SK-N-SH (cell line): ENCODE measurements around the gene DTNA. TPM values are rescaled to one million over a fixed set of nuclear protein-coding genes. Genes with fewer than 3 reads are reported as not detected.

Source experiments
- CTCF ChIA-PET: fragments of 300-600, 350-600 bp; formaldehyde crosslinking; extraction: SDS; loops from one replicate; lab custom pipeline; 2021; lab: Yijun Ruan, JAX
- POLR2A ChIA-PET: fragments of 350-600 bp; sonication (Branson Sonifier 250); formaldehyde crosslinking; extraction: SDS; loops from one replicate; lab custom pipeline; 2020; ENCODE audit warnings: antibody characterized with exemption, inconsistent platforms; lab: Yijun Ruan, JAX
- DNase-seq: peaks from one replicate; pipeline ENCODE4 v3.0.0; 2012
- H2AFZ ChIP-seq: fragments of 200-600 bp; sonication (generic); 2 replicates; pipeline ENCODE4 v1.8.1; 2016; ENCODE audit warnings: antibody characterized with exemption, mild to moderate bottlenecking, low read depth
- H3F3A ChIP-seq: fragments of 200-600 bp; sonication (generic); replicated peaks from 2 replicates; pipeline ENCODE3; 2016; ENCODE audit warnings: antibody characterized with exemption, mild to moderate bottlenecking; ENCODE audit not compliant: insufficient read depth
- H3K27ac ChIP-seq, 2 experiments: fragments of 200-500 bp in 1 of 2; fragments of 200-600 bp in 1 of 2; sonication (Bioruptor generic) in 1 of 2; sonication (generic), shearing (Covaris generic) in 1 of 2; 2 replicates each; pipeline versions ENCODE4 v1.5.1 to v1.6.1; 2014 to 2016; ENCODE audit warnings: low read depth in 2 of 2, inconsistent platforms in 1 of 2, low read length in 1 of 2, mild to moderate bottlenecking in 1 of 2, mixed read lengths in 1 of 2
- H3K27me3 ChIP-seq: fragments of 200-600 bp; sonication (generic), shearing (Covaris generic); 2 replicates; pipeline ENCODE4 v1.6.1; 2016; ENCODE audit warnings: mixed run types; ENCODE audit not compliant: insufficient read depth
- H3K36me3 ChIP-seq, 2 experiments: fragments of 200-500 bp in 1 of 2; fragments of 200-600 bp in 1 of 2; sonication (Bioruptor generic) in 1 of 2; sonication (generic) in 1 of 2; replicated peaks in 1 of 2; 2 replicates each; pipeline versions ENCODE3 to v1.5.1; 2014 to 2016; ENCODE audit warnings: low read length in 1 of 2, mild to moderate bottlenecking in 1 of 2; ENCODE audit not compliant: insufficient read depth in 2 of 2, control insufficient read depth in 1 of 2
- H3K4me1 ChIP-seq, 2 experiments: fragments of 200-500 bp in 1 of 2; fragments of 200-600 bp in 1 of 2; sonication (Bioruptor generic) in 1 of 2; sonication (generic), shearing (Covaris generic) in 1 of 2; 2 replicates each; pipeline versions ENCODE4 v1.5.1 to v1.6.1; 2014 to 2016; ENCODE audit warnings: low read depth in 1 of 2, low read length in 1 of 2, mixed run types in 1 of 2; ENCODE audit not compliant: insufficient read depth in 2 of 2, control insufficient read depth in 1 of 2
- H3K4me2 ChIP-seq: fragments of 200-600 bp; sonication (generic), shearing (Covaris generic); 2 replicates; pipeline ENCODE4 v1.6.1; 2017; ENCODE audit warnings: mixed run types
- H3K4me3 ChIP-seq, 2 experiments: fragments of 200-500 bp in 1 of 2; fragments of 200-600 bp in 1 of 2; sonication (Bioruptor generic) in 1 of 2; sonication (generic), shearing (Covaris generic) in 1 of 2; 2 replicates each; pipeline versions ENCODE4 v1.5.1 to v1.8.1; 2014 to 2016; ENCODE audit warnings: low read depth in 2 of 2, inconsistent platforms in 1 of 2, low read length in 1 of 2, mild to moderate bottlenecking in 1 of 2, mixed read lengths in 1 of 2, moderate library complexity in 1 of 2
- H3K79me2 ChIP-seq: fragments of 200-600 bp; sonication (generic); 2 replicates; pipeline ENCODE4 v1.8.1; 2017; ENCODE audit warnings: mild to moderate bottlenecking; ENCODE audit not compliant: insufficient read depth
- H3K9ac ChIP-seq: fragments of 200-600 bp; sonication (generic); 2 replicates; pipeline ENCODE4 v1.6.1; 2017; ENCODE audit warnings: mixed run types
- H3K9me2 ChIP-seq: fragments of 200-600 bp; sonication (generic); 2 replicates; pipeline ENCODE4 v1.6.1; 2017; ENCODE audit warnings: mixed run types
- H3K9me3 ChIP-seq: fragments of 200-600 bp; sonication (generic); 2 replicates; pipeline ENCODE4 v1.6.1; 2017; ENCODE audit warnings: mixed run types, mild to moderate bottlenecking, moderate library complexity
- H4K20me1 ChIP-seq: fragments of 200-600 bp; sonication (generic); 2 replicates; pipeline ENCODE4 v1.6.1; 2017; ENCODE audit warnings: mild to moderate bottlenecking, mixed run types; ENCODE audit not compliant: insufficient read depth
- CTCF ChIP-seq: fragments of 200-600 bp; sonication (generic); IDR thresholded peaks from 2 replicates; pipeline ENCODE4 v1.6.1; 2017; ENCODE audit warnings: antibody characterized with exemption, mild to moderate bottlenecking, moderate library complexity
- EP300 ChIP-seq, 2 experiments: IDR thresholded peaks; 2 replicates each; pipeline versions ENCODE4 v1.4.0 to v1.6.1; 2012; ENCODE audit warnings: borderline replicate concordance in 1 of 2, low read depth in 1 of 2, low read length in 1 of 2
- EZH2phosphoT487 ChIP-seq: fragments of 200-600 bp; sonication (generic); IDR thresholded peaks from 2 replicates; pipeline ENCODE4 v1.6.1; 2017; ENCODE audit warnings: low read depth, mixed run types, mild to moderate bottlenecking, antibody characterized with exemption, moderate library complexity, borderline replicate concordance
- FOSL2 ChIP-seq: IDR thresholded peaks from 2 replicates; pipeline ENCODE4 v1.4.0; 2012; ENCODE audit warnings: low read depth, mild to moderate bottlenecking, moderate library complexity, borderline replicate concordance
- FOXM1 ChIP-seq: IDR thresholded peaks from 2 replicates; pipeline ENCODE4 v1.4.0; 2012; ENCODE audit warnings: low read depth, mild to moderate bottlenecking
- GABPA ChIP-seq: IDR thresholded peaks from 2 replicates; pipeline ENCODE4 v1.4.0; 2012; ENCODE audit warnings: low read depth, mild to moderate bottlenecking
- GATA2 ChIP-seq: sonication (generic); formaldehyde crosslinking; IDR thresholded peaks from 2 replicates; pipeline ENCODE4 v1.5.0; 2020; ENCODE audit warnings: mild to moderate bottlenecking, missing genetic modification reagents
- MEF2A ChIP-seq: IDR thresholded peaks from 2 replicates; pipeline ENCODE4 v1.4.0; 2012; ENCODE audit warnings: low read depth, borderline replicate concordance
- RAD21 ChIP-seq: IDR thresholded peaks from 2 replicates; pipeline ENCODE4 v1.6.1; 2012; ENCODE audit warnings: mild to moderate bottlenecking, low read length
- RCOR1 ChIP-seq: fragments of 150-350 bp; IDR thresholded peaks from 2 replicates; pipeline ENCODE4 v1.6.1; 2017; ENCODE audit warnings: antibody characterized with exemption, low read length
- RFX5 ChIP-seq: IDR thresholded peaks from 2 replicates; pipeline ENCODE4 v1.6.1; 2012; ENCODE audit warnings: mild to moderate bottlenecking, improper control_type of control experiment, low read length
- SIN3A ChIP-seq: IDR thresholded peaks from 2 replicates; pipeline ENCODE4 v1.6.1; 2012; ENCODE audit warnings: low read depth, mild to moderate bottlenecking, low read length, moderate library complexity, borderline replicate concordance
- SMC3 ChIP-seq: IDR thresholded peaks from 2 replicates; pipeline ENCODE4 v1.6.1; 2012; ENCODE audit warnings: low read depth, low read length, improper control_type of control experiment
- TAF1 ChIP-seq: IDR thresholded peaks from 2 replicates; pipeline ENCODE4 v1.6.1; 2012; ENCODE audit warnings: low read depth, mild to moderate bottlenecking, low read length, moderate library complexity, borderline replicate concordance
- USF1 ChIP-seq: IDR thresholded peaks from 2 replicates; pipeline ENCODE4 v1.4.0; 2012; ENCODE audit warnings: low read depth, borderline replicate concordance
- WGBS: methylation state at CpG from one replicate; pipeline ENCODE4 v1.1.6; 2017; ENCODE audit warnings: low lambda C conversion rate; 5-methylcytosine and 5-hydroxymethylcytosine counted together
- polyA plus RNA-seq, 3 experiments: library from polyadenylated mRNA; depleted of rRNA; stranded (reverse); fragments of >200 nt; gene quantifications; 2 replicates each; pipeline ENCODE4 v1.2.3, GENCODE V29; 2012
- TF ChIP-seq, protein P1 (sequence below): fragments of 150-350 bp; IDR thresholded peaks from 2 replicates; pipeline ENCODE4 v1.6.1; 2016; ENCODE audit warnings: mild to moderate bottlenecking, low read depth, low read length
- TF ChIP-seq, protein P2 (sequence below): IDR thresholded peaks from 2 replicates; pipeline ENCODE4 v1.4.0; 2012; ENCODE audit warnings: low read depth

Gene DTNA
- polyA plus RNA-seq, 1 of the 3 experiments (the other 2 are of a cell fraction), result 7.9 TPM

- DNase-seq, result no peak
- H3K9me3 ChIP-seq, result no peaks in the 10 kb centered on the region
- H3K27me3 ChIP-seq, result no peaks in the 10 kb centered on the region
- H3K36me3 ChIP-seq, result no peaks in the 10 kb centered on the region
- no peak overlapping the region for H2AFZ ChIP-seq
- H3F3A ChIP-seq, result no peaks in the 10 kb centered on the region
- H3K9me2 ChIP-seq, result no peaks in the 10 kb centered on the region
- H3K9ac ChIP-seq, result no peak overlapping the region
- CTCF ChIA-PET, result interaction anchor here (0.9 to 6.4 kb wide), 7 partner anchors 13 to 947 kb away, joined by 3 to 67 read pairs (median 10); no protein-coding TSS in a partner anchor
- H3K79me2 ChIP-seq, result no peaks in the 10 kb centered on the region
- 0 out of 4 replicates have a peak, but pooled peaks cover 0 to 6% of the 10 kb centered on the region in 2 experiments for H3K4me1 ChIP-seq
- TF ChIP-seq GATA2 (CRISPR knock-in tag) (no peak), GABPA (no peak), MEF2A (no peak), EZH2phosphoT487 (no peak), RCOR1 (no peak), USF1 (no peak), EP300 (IDR thresholded peaks at IDR 0.05; ENCODE audit: borderline replicate concordance in 1 of 2, low read depth in 1 of 2, low read length in 1 of 2) (no peak), TAF1 (no peak), RAD21 (no peak), FOSL2 (no peak), RFX5 (no peak), SIN3A (no peak)
- TF ChIP-seq, protein P1, sequence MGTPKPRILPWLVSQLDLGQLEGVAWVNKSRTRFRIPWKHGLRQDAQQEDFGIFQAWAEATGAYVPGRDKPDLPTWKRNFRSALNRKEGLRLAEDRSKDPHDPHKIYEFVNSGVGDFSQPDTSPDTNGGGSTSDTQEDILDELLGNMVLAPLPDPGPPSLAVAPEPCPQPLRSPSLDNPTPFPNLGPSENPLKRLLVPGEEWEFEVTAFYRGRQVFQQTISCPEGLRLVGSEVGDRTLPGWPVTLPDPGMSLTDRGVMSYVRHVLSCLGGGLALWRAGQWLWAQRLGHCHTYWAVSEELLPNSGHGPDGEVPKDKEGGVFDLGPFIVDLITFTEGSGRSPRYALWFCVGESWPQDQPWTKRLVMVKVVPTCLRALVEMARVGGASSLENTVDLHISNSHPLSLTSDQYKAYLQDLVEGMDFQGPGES, result no peak
- TF ChIP-seq, protein P2, sequence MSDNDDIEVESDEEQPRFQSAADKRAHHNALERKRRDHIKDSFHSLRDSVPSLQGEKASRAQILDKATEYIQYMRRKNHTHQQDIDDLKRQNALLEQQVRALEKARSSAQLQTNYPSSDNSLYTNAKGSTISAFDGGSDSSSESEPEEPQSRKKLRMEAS, result no peak
- TF ChIP-seq, all 33 proteins: peak for 0
- no peak overlapping the region for H3K4me3 ChIP-seq
- no peaks in the 10 kb centered on the region for H4K20me1 ChIP-seq
- H3K27ac ChIP-seq, result no peak overlapping the region
- 76% methylated on average over 6 of the region's 6 CpGs for WGBS
- POLR2A ChIA-PET, result interaction anchor here (0.6 kb wide), 1 partner anchor 21 kb away, joined by 3 read pairs; no protein-coding TSS in a partner anchor
- no peak overlapping the region for H3K4me2 ChIP-seq
These were observed 76.2 kb downstream of the DTNA start for GRCh38 chr18:34786162-34786741.

- no peak overlapping the region for H3K4me2 ChIP-seq
- H3K4me1 ChIP-seq, result 0 out of 4 replicates have a peak, but pooled peaks cover 0 to 6% of the 10 kb centered on the region in 2 experiments
- no peaks in the 10 kb centered on the region for H3F3A ChIP-seq
- no peak overlapping the region; a peak in 1 of 4 replicates for H3K4me3 ChIP-seq
- no peak overlapping the region for H2AFZ ChIP-seq
- no peaks in the 10 kb centered on the region for H4K20me1 ChIP-seq
- WGBS, result 10% methylated on average over 7 of the region's 7 CpGs
- CTCF ChIA-PET, result interaction anchor here (0.5 to 6.4 kb wide), 29 partner anchors 10 to 949 kb away, joined by 3 to 67 read pairs (median 3); no protein-coding TSS in a partner anchor
- DNase-seq, result peak; percentile 53
- TF ChIP-seq FOXM1 (no peak), CTCF (peak; percentile 84), RAD21 (peak; percentile 94), RCOR1 (0 out of 2 replicates have a peak, but pooled peaks have one; percentile 32), SMC3 (peak; percentile 88)
- TF ChIP-seq, all 33 proteins: peak for 4
- Histone ChIP-seq H3K9me3 (no peaks in the 10 kb centered on the region), H3K9me2 (no peaks in the 10 kb centered on the region), H3K27ac (no peak overlapping the region), H3K79me2 (no peaks in the 10 kb centered on the region), H3K36me3 (no peaks in the 10 kb centered on the region), H3K9ac (no peak overlapping the region), H3K27me3 (no peaks in the 10 kb centered on the region)
- POLR2A ChIA-PET, result no interaction called here
These were observed 77.9 kb downstream of the DTNA start for GRCh38 chr18:34787931-34788532.
